HG02938 (cell line): ENCODE measurements around the gene RAD9A.

ENCODE experiments used
- ATAC-seq: cut with Tn5 transposase; IDR thresholded peaks from one replicate; pipeline ENCODE4 v1.9.1; 2021; ENCODE audit warnings: mild to moderate bottlenecking, moderate library complexity; ENCODE audit not compliant: unreplicated experiment

RAD9A gene

DNA sequence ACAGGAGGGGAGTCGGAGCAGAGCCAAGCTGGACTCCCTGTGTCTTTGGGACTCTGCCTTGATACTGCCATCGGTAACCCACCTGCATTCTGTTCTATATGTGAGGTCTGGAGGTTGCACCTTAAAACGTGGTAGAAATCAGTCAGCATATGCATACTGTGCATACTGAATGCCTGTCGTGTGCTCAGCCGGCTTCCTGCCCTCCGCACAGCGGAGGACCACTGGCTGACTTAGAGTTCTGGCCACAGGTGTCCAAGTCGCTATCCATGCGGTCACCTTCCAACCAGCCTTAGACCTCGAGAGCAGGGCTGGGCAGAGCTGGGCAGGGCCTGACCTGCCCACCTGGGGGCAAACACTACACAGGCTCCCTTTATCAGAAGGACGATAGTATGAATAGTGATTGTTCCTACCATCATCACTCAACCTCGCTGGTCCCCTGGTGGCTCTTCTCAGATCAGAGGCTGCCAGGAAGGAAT, 15.9 kb downstream of the RAD9A start:
- no peak for ATAC-seq

- no peak for ATAC-seq
Measured at GRCh38 chr11:67408437-67409200, 16.8 kb downstream of the RAD9A start.

DNA sequence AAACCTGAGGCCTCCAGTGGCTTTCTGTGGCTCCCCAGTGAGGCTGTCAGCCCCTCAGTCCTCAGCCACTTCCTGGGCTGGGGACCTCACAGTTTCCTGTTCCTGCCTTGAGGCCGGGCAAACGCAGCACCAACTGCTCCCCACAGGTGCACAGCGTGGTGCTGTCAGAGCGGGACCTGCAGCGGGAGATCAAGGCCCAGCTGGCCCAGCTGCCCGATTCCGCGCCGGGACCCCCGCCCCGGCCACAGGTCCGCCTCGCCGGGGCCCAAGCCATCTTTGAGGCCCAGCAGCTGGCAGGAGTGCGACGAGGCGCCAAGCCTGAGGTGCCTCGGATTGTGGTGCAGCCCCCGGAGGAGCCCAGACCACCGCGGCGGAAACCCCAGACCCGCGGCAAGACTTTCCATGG, 17.5 kb downstream of the RAD9A start:
- ATAC-seq, result no peak

- ATAC-seq, result no peak
Measured at GRCh38 chr11:67409781-67410368, 18.1 kb downstream of the RAD9A start.

- ATAC-seq, result no peak
Measured at GRCh38 chr11:67410369-67410831, 18.6 kb downstream of the RAD9A start.

- ATAC-seq, result no peak
Measured at GRCh38 chr11:67410984-67411784, 19.4 kb downstream of the RAD9A start.

DNA sequence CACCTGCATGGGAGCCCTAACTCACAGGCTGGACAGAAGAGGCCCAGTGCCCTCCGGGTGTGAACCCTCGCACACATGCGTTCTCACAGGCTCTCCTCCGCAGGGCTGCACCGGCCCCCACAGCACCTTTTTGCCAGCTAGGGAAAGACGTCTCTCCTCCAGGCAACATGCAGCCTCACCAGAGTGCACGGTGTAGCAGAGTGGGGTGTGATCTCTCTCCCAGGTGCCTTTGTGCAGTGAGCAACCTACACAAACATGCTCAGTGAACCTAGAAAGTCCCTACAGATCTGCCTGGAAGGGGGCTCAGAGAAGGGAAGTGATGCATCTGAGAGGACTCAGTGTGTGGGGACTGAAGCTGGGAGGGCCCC, 20.0 kb downstream of the RAD9A start:
- no peak for ATAC-seq

GRCh38 chr11:67412495-67413179, 20.9 kb downstream of the RAD9A start:
- no peak for ATAC-seq

DNA sequence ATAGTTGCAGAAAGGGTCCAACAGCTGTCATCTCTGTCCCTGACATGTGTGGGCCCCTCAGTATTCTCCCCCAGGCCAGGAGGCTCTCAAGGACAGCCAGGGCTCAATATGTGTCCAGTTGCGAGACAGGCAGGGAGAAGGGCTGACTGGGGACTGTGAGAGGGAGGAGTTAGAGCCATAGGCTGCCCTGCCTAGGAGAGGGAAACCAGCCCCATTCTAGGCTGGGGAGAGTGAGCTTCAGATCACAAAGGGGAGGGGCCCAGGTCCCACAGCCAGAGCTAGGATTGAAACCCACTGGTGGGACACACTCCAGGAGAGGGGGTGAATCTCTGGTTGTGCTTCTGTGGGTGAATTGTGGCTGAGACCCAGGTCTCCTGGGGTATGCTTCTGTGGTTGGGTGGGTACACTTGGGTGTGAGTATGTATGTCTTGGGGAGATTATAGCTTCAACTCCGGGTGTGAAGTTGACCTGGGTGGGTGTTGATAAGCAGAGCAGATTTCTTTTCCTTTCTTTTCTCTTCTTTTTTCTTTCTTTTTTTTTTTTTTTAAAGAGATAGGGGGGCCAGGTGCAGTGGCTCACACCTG, 21.6 kb downstream of the RAD9A start:
- no peak for ATAC-seq

GRCh38 chr11:67415501-67416304, 23.9 kb downstream of the RAD9A start, which contains the start of gene CARNS1:
Gene CARNS1, plus strand, starts transcription at chr11:67415678. Its CDS starts 522 bp downstream, at chr11:67416200.
- no peak for ATAC-seq

GRCh38 chr11:67416416-67417335, 24.9 kb downstream of the RAD9A start:
- no peak for ATAC-seq

GRCh38 chr11:67417425-67417824, 25.6 kb downstream of the RAD9A start:
- ATAC-seq, result no peak

DNA sequence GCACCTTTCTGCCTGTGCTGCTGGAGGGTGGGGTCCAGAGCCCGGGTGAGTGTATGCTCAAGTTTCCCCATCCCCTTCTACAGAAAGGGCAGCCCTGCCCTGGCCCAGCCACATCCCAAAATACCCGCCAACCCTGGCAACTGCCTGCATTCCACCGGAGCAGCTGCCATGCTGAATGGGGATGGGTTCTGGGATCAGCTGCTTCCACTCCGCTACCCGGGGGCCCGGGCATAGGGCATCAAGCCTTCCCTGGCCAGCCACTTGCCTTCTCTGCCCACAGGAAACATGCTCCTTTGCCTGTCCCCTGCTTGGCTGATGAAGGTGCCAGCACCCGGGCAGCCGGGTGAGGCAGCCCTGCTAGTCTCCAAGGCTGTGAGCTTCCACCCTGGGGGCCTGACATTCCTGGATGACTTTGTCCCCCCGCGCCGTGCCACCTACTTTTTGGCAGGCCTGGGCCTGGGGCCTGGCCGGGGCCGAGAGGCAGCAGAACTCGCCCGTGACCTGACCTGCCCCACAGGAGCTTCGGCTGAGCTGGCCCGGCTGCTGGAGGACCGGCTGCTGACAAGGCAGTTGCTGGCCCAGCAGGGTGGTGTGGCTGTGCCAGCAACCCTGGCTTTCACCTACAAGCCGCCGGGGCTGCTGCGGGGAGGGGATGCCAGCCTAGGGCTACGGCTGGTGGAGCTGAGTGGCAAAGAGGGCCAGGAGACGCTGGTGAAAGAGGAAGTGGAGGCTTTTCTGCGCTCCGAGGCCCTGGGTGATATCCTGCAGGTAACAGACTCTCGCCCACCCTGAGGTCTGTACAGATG, 26.9 kb downstream of the RAD9A start:
- no peak for ATAC-seq

GRCh38 chr11:67419325-67420049, 27.7 kb downstream of the RAD9A start:
- no peak for ATAC-seq

DNA sequence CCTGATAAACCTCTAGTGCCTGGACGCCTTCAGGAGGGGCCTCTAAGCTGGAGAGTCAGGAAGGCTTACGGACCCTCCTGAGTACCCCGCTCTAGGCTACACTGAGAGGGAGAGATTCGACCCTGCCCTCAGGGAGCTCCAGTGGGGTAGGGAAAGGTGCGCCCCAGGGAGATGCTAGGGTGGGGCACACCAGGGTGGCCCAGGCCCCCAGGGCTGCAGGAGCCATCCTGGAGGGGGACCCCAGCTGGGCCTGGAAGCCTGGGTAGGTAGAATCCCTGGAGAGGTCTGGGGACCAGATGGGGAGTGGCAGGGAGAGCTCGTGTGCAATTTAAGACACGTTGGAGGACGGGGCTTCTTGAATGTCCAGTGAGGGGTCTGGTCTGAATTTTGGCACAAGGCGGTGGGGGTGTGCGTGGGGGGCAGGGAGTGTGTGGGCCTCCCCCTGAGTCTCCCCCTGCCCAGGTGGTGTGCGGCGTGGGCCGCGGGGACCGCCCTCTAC, 28.4 kb downstream of the RAD9A start:
- no peak for ATAC-seq

DNA sequence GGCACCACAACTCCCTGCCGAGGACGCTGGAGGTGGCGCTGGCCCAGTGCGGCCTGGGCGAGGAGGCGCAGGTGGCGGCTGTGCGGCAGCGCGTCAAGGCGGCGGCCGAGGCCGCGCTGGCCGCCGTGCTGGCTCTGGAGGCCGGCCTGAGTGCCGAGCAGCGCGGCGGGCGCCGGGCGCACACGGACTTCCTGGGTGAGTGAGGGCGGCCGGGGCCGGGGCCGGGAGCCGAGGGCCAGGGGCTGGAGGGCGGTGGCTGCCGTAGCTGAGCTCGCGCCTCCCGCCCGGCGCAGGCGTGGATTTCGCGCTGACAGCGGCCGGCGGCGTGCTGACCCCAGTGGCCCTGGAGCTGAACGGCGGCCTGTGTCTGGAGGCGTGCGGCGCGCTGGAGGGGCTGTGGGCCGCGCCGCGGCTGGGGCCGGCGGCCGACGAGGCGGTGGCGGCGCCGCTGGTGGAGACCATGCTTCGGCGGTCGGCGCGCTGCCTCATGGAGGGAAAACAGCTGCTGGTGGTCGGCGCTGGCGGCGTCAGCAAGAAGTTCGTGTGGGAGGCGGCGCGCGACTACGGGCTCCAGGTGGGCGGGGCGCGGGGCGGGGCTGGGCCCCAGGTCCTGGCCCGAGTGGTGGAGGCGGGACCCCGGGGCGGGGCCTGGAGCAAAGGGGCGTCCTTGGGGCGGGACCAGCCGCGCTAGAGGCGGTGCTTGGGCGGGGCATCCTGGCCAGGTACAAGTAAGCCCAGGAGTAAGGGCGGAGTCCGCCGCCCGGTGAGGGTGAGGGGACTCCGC, 29.1 kb downstream of the RAD9A start:
- ATAC-seq, result peak; percentile 58
